DMS153 (cell line): ENCODE data around the gene TBC1D30.
A peak's percentile ranks its signal among the peaks of the same experiment; 100 is the strongest.
"Not testable (repeated sequence)": the region's sequence is repeated elsewhere in the genome, so short reads cannot be mapped to it uniquely, and the experiment has no call there.

ENCODE experiments used
- DNase-seq: peaks from one replicate; lab custom pipeline; 2025; lab: John Stamatoyannopoulos, UW

Gene TBC1D30, protein sequence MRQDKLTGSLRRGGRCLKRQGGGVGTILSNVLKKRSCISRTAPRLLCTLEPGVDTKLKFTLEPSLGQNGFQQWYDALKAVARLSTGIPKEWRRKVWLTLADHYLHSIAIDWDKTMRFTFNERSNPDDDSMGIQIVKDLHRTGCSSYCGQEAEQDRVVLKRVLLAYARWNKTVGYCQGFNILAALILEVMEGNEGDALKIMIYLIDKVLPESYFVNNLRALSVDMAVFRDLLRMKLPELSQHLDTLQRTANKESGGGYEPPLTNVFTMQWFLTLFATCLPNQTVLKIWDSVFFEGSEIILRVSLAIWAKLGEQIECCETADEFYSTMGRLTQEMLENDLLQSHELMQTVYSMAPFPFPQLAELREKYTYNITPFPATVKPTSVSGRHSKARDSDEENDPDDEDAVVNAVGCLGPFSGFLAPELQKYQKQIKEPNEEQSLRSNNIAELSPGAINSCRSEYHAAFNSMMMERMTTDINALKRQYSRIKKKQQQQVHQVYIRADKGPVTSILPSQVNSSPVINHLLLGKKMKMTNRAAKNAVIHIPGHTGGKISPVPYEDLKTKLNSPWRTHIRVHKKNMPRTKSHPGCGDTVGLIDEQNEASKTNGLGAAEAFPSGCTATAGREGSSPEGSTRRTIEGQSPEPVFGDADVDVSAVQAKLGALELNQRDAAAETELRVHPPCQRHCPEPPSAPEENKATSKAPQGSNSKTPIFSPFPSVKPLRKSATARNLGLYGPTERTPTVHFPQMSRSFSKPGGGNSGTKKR

DNA sequence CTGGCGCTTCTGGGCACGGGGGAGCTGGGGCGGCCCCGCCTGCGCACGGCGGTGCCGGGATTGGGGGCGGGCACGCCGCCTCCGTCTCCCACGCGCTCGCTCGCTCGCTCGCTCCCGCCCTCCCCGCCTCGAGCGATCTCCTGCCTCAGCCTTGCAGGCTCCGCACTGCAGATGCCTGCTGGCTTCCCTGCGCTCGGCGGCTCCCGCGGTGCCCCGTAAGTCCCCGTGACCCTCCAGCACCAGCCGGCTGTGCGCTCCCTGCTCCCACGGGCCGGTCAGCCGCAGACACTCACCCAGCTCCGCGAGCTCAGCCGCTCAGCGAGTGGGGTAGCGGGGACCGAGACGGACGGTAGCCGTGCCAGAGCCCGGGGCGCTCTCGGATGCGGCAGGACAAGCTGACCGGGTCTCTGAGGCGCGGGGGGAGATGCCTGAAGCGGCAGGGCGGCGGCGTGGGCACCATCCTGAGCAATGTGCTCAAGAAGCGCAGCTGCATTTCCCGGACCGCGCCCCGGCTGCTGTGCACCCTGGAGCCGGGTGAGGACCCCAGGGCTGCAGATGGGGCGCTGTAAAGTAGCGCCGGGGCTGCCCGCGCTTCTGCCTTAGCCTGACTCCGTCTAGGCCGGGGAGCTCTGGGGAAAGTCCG is at the start of gene TBC1D30:
TSS of gene TBC1D30 (plus strand) at position 148 of the 643 bp plus-strand sequence. CDS start at position 381, 233 bp downstream.
- peak; percentile 59 for DNase-seq

DNA sequence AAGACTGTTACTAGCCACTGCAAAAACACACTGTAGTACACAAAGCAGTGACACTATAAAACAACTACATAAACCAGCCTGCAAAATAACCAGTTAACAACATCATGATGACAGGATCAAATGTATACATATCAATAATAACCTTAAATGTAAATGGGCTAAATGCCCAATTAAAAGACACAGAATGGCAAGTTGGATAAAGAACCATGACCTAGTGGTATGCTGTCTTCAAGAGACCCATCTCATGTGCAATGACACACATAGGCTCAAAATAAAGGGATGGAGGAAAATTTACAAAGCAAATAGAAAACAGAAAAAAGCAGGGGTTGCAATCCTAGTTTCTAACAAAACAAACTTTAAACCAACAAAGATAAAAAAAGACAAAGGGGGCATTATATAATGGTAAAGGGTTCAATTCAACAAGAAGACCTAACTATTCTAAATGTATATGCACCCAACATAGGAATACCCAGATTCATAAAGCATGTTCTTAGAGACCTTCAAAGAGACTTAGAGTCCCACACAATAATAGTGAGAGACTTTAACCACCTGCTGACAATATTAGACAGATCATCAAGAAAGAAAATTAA is 49.2 kb upstream of the TBC1D30 start:
- not testable (repeated sequence) for DNase-seq

DNA sequence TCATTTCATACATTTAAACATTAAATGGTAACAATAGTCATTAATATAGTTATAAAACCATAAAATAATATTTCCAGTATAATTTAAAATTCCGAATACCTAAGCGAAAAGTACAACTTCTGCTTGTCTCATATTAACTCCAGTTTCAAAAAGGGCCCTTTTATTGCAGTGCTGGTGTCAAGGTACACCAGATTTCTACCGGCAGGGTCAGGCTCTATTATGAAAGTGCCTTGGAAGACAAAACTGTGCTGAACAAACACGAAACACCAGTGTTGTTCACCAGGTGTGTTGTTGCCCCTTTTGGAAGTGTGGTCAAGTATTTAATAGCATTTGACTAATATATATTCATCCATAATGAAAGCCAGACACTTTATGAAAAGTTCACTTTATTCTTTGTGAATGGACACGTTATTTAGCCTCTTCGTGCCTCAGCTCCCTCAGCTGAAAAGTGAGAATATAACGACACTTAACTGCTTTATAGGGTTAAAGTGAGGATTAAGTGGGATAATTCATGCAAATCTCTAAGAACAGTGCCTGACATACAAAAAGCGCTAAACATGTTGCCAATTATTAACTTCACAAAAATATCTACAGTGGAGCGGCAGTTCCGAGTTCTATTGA is 45.0 kb upstream of the TBC1D30 start:
- DNase-seq: no peak

DNA sequence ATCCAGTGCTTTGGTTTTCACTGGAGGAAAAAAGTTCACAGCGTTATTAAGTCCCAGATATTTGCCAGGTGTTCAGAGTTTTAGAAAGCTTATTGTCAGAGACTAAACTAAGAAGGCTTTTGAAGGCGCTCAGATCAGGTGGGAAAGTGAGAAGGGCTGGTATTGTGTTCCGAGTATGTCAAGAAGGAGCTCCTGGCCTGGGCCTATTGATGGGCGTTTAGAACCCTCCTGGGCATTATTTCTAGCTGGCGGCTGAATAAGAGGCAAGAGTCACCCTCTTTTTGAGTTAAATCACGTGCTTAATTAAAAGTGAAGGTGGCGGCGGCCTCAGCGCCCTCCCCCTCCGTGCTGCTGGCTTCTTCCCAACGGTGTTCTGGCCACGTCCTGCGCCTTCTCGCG is 44.3 kb upstream of the TBC1D30 start:
- peak; percentile 43 for DNase-seq

DNA sequence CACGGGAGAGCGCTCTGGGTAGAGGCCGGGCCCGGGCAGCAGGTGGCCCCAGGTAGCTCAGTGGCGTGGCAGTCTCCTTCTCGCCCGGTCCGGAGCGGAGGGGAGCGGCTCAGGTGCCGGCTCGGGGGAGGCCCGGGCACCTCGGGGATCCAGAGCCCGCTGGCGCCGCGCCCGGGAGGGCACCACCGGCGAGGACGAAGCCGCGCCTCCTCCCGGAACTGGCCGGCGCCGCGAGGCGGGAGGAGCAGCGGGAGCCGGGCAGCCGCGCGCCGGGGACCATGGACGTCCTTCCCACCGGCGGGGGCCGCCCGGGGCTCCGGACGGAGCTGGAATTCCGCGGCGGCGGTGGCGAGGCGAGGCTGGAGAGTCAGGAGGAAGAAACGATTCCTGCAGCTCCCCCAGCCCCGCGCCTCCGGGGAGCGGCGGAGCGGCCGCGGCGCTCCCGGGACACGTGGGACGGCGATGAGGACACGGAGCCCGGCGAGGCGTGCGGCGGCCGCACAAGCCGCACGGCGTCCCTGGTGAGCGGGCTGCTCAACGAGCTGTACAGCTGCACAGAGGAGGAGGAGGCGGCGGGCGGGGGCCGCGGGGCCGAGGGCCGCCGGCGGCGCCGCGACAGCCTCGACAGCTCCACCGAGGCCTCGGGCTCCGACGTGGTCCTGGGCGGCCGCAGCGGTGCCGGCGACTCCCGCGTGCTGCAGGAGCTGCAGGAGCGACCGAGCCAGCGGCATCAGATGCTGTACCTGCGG is 43.7 kb upstream of the TBC1D30 start:
- no peak for DNase-seq

DNA sequence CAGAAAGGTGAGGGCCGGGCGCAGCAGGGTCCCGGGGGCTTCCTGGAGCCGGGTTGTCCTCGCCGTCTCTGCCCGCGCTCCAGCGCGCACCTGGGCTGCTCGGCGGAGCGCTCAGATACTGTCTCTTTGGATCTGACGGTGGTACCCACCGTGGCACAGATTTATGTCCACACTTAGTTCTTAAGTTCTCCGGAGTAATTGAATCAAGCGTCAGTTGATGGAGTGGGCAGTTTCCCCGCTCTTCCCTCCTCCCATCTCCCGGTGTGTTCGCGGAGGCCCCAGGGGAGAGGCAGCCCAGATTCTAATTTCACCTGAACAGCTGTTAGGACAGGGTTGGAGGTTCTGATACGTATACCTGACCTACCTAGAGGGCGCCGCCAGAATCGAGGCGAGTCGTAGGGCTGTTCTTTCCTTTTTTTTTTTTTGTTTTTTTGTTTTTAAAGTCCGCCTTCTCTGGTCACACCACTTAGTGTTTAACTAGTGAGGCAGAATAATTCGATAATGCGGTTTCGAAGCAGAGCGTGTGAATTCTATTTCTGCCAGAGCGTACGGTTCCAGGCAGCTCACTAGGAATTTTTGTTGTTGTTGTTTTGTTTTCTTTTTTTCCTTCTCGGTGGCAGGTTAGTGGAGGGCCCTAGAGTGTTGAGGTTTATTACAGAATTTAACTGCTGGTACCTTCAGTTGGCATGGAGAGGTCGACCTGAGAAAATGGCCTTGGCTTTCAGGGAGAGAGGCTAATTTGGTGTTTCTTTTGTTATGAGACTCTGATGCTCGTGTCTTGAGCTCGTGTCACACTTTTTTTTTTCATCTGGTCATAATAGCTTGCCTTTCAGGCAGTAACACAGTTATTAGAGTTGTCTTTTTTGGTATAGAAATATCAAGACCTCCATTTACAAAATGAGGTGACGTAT is 42.9 kb upstream of the TBC1D30 start:
- DNase-seq: peak; percentile 30

DNA sequence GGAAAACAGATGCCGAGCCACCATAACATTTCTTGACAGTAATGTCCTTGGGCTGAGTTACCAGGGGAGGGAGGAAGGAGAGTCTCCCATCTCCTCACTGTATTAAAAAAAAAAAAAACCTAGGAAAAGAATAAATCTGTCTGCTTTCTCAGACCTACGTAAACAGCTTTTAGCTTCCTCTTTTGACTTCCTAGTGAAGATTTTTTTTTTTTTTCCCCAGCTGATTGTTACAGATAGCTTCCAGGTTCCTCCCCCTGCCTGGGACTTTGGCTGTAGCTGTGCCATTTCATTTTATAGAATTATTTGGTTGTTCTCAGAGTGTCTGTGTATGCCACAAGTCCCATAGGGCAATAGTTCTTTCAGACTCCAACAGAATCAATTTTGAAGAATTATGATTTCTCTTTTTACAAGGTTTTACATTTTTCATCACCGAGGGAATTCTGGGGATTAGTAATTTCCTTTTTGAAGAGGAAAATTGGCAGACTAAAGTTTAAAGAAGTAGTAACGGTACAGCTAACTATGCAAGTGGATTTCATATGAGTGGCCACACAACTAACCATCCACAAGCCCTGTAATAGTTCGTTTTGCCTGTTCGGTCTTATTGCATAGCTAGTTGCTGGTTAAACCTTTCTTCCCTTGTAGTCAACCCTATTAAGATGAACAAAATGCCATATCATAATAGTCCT is 42.1 kb upstream of the TBC1D30 start:
- no peak for DNase-seq

DNA sequence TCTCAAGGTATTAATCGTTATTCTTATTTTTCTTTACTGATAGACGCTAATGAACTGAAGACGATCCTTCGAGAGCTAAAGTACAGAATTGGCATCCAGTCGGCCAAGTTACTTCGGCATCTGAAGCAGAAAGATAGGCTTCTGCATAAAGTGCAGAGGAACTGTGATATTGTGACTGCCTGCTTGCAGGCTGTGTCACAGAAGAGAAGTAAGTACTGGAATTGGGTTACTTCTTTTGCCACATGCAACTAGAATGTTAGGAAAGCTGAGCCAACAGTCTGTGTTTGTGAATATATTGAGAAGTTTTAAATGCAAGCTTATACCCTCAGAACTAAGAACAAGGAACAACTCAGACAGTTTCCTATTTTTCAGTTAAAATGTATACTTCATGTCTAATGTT is 38.6 kb upstream of the TBC1D30 start:
- DNase-seq: no peak

DNA sequence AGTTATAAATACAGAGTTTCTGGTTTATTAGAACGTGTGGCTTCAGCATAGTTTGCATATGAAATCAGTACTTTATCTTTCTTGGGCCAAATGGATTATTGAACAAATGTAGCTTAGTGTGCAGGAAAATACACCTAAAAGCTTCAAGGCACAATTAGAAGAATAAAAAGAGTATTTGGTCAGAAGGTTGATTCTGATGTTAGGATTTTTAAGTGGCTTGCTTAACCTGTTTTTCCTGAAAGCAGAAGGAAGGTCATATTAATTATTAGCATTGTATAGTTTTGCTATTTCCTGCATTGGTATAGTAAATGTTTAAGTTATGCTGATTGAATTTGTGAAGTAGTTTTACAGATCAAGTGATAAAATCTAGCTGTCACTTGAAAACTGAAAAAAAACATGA is 34.3 kb upstream of the TBC1D30 start:
- no peak for DNase-seq

DNA sequence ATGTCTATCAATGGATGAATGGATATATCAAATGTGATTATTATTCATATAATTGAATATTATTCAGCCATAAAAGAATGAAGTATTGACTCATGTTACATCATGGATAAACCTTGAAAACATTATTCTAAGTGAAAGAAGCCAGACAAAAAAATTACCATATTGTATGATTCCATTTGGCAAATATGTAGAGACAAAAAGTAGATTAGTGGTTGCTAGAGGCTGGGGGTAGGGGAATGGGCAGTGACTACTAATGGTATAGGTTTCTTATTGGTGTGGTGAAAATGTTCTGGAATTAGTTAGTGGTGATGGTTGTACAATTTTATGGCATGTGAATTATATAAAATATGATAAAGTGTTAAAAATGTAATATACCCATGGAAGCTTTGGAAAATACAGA is 33.4 kb upstream of the TBC1D30 start:
- no peak for DNase-seq

DNA sequence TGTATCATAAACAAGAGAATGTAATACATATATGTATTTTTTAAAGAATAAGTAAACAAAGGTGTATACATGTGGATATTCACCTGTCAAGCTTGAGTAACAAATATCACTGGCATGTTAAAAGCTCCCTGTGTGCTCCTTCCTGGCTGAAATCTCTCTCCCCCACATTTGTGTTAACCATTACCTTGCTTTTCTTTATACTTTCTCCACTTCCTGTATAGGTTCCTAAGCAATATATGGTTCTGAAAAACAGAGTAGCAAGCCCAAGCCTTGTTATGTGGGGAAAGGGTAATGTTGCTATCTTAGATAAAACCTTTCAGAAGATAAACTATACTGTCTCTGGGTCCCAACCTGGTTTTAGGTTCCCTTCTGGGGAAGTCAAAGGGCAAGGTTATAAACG is 32.3 kb upstream of the TBC1D30 start:
- DNase-seq: no peak

DNA sequence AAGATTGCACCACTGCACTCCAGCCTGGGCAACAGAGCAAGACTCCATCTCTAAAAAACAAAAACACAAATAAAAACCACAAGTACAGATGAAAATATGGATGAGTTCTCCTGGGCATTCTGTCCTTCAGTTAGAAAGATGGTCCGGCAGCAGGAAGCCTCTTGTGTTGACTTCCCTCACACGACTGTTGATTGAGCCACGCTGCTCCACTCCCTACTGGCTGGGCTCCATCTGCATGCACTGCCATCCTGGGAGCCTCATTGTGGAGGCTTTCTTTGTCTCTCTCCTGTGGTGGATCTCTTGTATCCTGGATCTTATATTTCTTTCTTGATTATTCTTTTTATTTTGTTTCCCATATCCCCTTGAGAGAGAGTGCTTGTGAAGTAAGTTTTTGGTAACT is 30.8 kb upstream of the TBC1D30 start:
- DNase-seq: no peak

DNA sequence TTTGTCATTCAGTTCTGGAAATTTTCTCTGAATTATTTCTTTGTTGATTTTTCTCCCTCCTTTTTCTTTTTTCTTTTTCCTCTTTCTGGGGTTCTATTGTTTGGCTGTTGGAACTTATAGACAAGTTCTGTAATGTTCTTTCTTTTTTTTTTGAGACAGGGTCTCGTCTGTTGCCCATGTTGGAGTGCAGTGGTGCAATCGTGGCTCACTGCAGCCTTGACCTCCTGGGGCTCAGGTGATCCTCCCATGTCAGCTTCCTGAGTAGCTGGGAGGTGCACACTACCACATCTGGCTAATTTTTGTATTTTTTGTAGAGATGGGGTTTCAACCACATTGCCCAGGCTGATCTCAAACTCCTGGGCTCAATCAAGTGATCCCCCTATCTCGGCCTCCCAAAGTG is 30.1 kb upstream of the TBC1D30 start:
- DNase-seq: no peak

DNA sequence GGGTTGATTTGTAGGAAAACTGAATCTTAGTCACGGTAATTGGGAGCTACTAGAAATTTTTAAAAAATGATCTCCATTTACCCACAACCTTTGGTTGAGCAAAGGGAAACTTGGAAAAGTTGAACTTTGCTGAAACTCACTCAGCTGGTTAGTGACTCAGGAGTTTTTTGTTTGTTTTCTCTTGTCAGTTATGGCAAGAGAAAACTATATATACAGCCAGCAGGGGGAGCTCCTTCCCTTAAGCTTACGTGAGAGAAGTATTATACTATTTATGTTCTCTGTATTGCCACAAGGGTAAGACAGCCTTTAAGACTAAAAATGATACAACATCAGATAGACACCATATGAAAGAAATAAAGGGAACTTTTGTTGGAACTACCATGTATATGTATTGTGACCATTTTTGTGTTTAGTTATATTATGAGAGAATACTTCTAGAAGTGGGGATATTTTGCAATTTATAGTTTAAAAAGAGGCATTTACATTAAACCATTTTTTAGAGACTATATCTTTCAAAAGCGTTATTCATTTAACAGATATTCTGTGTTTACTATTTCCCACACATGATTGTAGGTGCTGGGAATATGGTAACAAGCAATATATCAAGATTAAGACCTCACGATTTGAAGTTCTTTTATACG is 28.1 kb upstream of the TBC1D30 start:
- DNase-seq: peak; percentile 80

DNA sequence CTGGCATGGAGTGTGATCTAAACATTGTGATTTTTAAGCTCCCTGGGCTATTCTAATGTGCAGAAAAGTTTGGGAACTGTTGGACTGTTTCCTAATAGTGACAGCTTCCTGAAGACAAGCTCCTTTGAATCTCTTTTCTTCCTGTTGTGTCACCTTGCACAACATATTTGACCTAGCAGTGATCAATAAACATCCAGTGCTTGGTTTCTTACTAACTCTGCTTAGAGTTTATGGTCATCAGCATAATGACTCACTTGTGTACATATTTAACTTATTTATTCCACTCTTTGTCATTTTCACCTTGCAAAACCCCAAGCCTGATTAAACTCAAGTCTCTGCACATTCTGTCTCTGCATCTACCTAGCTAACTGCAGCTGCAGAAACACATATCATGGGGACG is 27.3 kb upstream of the TBC1D30 start:
- DNase-seq: no peak

DNA sequence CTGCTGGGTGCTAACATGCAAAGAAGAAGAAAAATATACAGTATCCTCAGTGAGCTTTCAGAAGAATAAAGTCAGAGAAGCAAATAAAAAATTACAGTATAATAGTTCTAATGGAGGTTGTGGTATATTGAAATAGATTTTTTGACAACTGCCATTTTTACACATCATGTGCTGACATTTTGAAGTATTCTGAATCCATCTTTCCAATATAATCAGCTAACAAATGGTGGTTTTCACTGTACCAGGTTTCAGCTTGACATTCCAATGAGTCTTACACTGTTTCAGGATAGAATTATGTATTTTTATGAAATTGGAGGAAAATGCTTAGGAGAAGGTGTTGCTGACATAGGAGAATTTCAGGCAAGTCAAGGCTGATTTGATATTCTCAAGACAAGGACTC is 26.3 kb upstream of the TBC1D30 start:
- DNase-seq: no peak

DNA sequence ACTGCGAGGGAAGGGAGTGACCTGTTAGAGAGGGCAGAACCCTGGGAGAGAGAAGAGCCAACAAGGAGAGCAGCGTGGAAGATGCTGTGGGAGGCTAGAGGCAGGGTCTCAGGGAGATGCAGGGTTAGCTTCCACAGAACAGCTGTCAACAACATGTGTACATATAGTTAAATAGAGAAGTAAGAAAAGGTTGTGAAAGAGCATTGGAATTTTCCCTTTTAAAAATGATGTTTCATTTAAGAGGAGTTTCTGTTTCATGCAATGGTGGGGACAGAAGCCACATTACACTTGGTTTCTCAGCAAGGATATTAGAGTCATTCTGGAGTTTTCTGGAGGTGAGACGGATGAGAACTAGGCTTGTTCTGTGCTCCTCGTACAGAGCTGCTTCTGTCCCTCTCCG is 23.8 kb upstream of the TBC1D30 start:
- DNase-seq: no peak

DNA sequence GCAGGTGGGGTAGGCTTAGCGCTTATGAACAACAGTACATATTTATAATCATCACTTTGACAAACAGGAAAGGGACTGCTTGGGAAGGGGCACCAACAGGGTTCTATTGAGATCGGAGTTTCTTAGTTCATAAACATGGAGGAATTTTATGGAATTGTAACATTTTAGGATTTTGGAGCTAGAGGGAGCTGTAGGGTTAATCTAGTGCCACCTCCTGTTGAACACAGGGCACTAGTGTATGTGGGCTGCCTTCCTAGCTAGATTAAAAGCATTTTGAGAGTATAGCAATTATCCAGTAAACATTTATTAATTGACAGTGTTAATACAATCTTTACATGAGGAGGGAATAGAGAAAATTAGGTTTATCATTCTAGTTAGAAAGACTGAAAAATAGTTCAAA is 23.1 kb upstream of the TBC1D30 start:
- DNase-seq: no peak

DNA sequence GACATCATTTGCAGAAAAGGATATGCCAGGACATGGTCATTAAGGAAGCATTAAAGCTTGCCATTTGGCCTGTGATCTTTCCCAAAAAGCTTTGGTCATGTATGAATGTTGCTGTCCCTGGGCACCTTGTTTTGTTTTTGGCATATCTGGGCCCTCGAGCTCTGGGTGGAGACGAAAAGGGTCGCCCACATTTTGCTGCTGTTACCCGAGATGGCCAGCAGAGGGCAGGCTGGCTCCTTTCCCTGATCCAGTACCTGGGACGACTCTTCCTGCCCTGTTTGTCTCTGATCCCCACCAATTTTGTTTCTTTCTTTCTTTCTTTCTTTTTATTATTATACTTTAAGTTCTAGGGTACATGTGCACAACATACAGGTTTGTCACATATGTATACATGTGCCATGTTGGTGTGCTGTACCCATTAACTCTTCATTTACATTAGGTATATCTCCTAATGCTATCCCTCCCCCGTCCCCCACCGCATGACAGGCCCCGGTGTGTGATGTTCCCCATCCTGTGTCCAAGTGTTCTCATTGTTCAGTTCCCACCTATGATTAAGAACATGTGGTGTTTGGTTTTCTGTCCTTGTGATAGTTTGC is 22.2 kb upstream of the TBC1D30 start:
- not testable (repeated sequence) for DNase-seq
